Measurements from ENCODE around the gene LHFPL6. TPM values are rescaled to one million over a fixed set of nuclear protein-coding genes. Genes with fewer than 3 reads are reported as not detected.

Gene LHFPL6
- total RNA-seq, 1 experiment from 2014 or later, result 25.7 TPM

- CTCF ChIA-PET, result no interaction called here
- POLR2A ChIA-PET, result no interaction called here
- ATAC-seq (no peak), DNase-seq (ENCODE audit: low read depth, low spot score) (no peak)
- H3K4me3 ChIP-seq (ENCODE audit: low read depth in 2 of 2, low read length in 2 of 2), result no peak overlapping the region
- H3K9me3 ChIP-seq (ENCODE audit: control insufficient read depth, insufficient read depth, low read depth, low read length), result no peaks in the 10 kb centered on the region
- no peaks in the 10 kb centered on the region for H3K27me3 ChIP-seq (ENCODE audit: control insufficient read depth, insufficient read depth, low read length)
- no peaks in the 10 kb centered on the region for H3K4me1 ChIP-seq (ENCODE audit: control insufficient read depth, insufficient read depth, low read length)
- no peak overlapping the region for H3K27ac ChIP-seq (ENCODE audit: low read length)
- no peaks in the 10 kb centered on the region for H3K36me3 ChIP-seq (ENCODE audit: control insufficient read depth, insufficient read depth, low read length)
- in situ Hi-C loops (cut with HindIII; ENCODE audit: low pct_unique_long_range_greater_than_20kb, low sequenced_read_pairs) (no loop called here), intact Hi-C loops (cut with micrococcal nuclease; ENCODE audit: unreplicated experiment) (no loop called here)
- TF ChIP-seq SIN3A (IDR thresholded peaks at IDR 0.05; ENCODE audit: borderline replicate concordance, insufficient read depth, low read depth, low read length), result no peak
- TF ChIP-seq REST (IDR thresholded peaks at IDR 0.05; ENCODE audit: insufficient read depth in 1 of 2, low read depth in 2 of 2, low read length in 1 of 2), result no peak
- TF ChIP-seq CTCF (IDR thresholded peaks at IDR 0.05), result no peak
- no peak for TF ChIP-seq TCF7L2 (IDR thresholded peaks at IDR 0.05; ENCODE audit: low read depth, low read length)
- TF ChIP-seq POLR2AphosphoS5 (IDR thresholded peaks at IDR 0.05; ENCODE audit: low read depth, low read length), result no peak
- BruUV-seq (replicated peaks), result no TSS peak
Measured at GRCh38 chr13:39362652-39363381, 240.2 kb downstream of the LHFPL6 start.

- H3K4me3 ChIP-seq (ENCODE audit: low read depth in 2 of 2, low read length in 2 of 2), result no peak overlapping the region
- ChIA-PET POLR2A (no interaction called here), CTCF (no interaction called here)
- no peak for TF ChIP-seq SIN3A (IDR thresholded peaks at IDR 0.05; ENCODE audit: borderline replicate concordance, insufficient read depth, low read depth, low read length)
- TF ChIP-seq CTCF (IDR thresholded peaks at IDR 0.05), result no peak
- TF ChIP-seq TCF7L2 (IDR thresholded peaks at IDR 0.05; ENCODE audit: low read depth, low read length), result no peak
- TF ChIP-seq REST (IDR thresholded peaks at IDR 0.05; ENCODE audit: insufficient read depth in 1 of 2, low read depth in 2 of 2, low read length in 1 of 2), result no peak
- TF ChIP-seq POLR2AphosphoS5 (IDR thresholded peaks at IDR 0.05; ENCODE audit: low read depth, low read length), result no peak
- no peaks in the 10 kb centered on the region for H3K4me1 ChIP-seq (ENCODE audit: control insufficient read depth, insufficient read depth, low read length)
- in situ Hi-C loops (cut with HindIII; ENCODE audit: low pct_unique_long_range_greater_than_20kb, low sequenced_read_pairs) (no loop called here), intact Hi-C loops (cut with micrococcal nuclease; ENCODE audit: unreplicated experiment) (no loop called here)
- H3K27ac ChIP-seq (ENCODE audit: low read length), result no peak overlapping the region
- ATAC-seq, result no peak
- no peaks in the 10 kb centered on the region for H3K27me3 ChIP-seq (ENCODE audit: control insufficient read depth, insufficient read depth, low read length)
- H3K9me3 ChIP-seq (ENCODE audit: control insufficient read depth, insufficient read depth, low read depth, low read length), result no peaks in the 10 kb centered on the region
- no peaks in the 10 kb centered on the region for H3K36me3 ChIP-seq (ENCODE audit: control insufficient read depth, insufficient read depth, low read length)
- BruUV-seq (replicated peaks), result no TSS peak
- DNase-seq (ENCODE audit: low read depth, low spot score), result no peak
Measured at GRCh38 chr13:39353988-39354387, 249.0 kb downstream of the LHFPL6 start.

Measured in Panc1 (cell line).